ENCODE data around the gene CKS1B.

GRCh38 chr1:155008015-155008941 is 33.8 kb downstream of the CKS1B start:
- TF ChIP-seq EP300 (IDR thresholded peaks at IDR 0.05) (no peak), CTCF (IDR thresholded peaks at IDR 0.05) (no peak), POLR2A (IDR thresholded peaks at IDR 0.05) (no peak)
